CD14-positive monocyte (primary cell): ENCODE results near the gene SSBP4. TPM values are rescaled to one million over a fixed set of nuclear protein-coding genes. Genes with fewer than 3 reads are reported as not detected.

Experiments used
- DNase-seq, 3 donors: peaks; one replicate each; pipeline ENCODE4 v3.0.0-alpha.2; 2011 to 2022
- H2AFZ ChIP-seq: 2 replicates; pipeline ENCODE4 v1.6.0; 2012; ENCODE audit warnings: mild to moderate bottlenecking, low read depth, low read length, inconsistent platforms; ENCODE audit not compliant: insufficient read depth, poor library complexity, severe bottlenecking
- H3K27ac ChIP-seq, 2 donors: 1 replicate in 1 of 2; 2 replicates in 1 of 2; pipeline ENCODE4 v1.5.1; 2012 to 2013; ENCODE audit warnings: low read length in 2 of 2, control low read depth in 1 of 2, inconsistent platforms in 1 of 2, low read depth in 1 of 2, mild to moderate bottlenecking in 1 of 2
- H3K27me3 ChIP-seq, 2 donors: one replicate each; pipeline versions ENCODE4 v1.6.0 to v1.6.1; 2011 to 2013; ENCODE audit warnings: low read length in 2 of 2; ENCODE audit not compliant: control insufficient read depth in 2 of 2, insufficient read depth in 2 of 2
- H3K36me3 ChIP-seq, 2 donors: replicated peaks in 1 of 2; 1 replicate in 1 of 2; 2 replicates in 1 of 2; pipeline versions ENCODE4 v1.5.1 to v1.6.1; 2012 to 2013; ENCODE audit warnings: low read length in 2 of 2, control low read depth in 1 of 2, inconsistent platforms in 1 of 2, mild to moderate bottlenecking in 1 of 2; ENCODE audit not compliant: insufficient read depth in 2 of 2, control insufficient read depth in 1 of 2
- H3K4me1 ChIP-seq, 2 donors: 1 replicate in 1 of 2; 2 replicates in 1 of 2; pipeline versions ENCODE4 v1.5.1 to v1.6.1; 2012 to 2013; ENCODE audit warnings: low read length in 2 of 2, control low read depth in 1 of 2, inconsistent platforms in 1 of 2, mild to moderate bottlenecking in 1 of 2, moderate library complexity in 1 of 2; ENCODE audit not compliant: insufficient read depth in 2 of 2, control insufficient read depth in 1 of 2
- H3K4me2 ChIP-seq: replicated peaks from 2 replicates; pipeline ENCODE3; 2012; ENCODE audit warnings: low read length, moderate library complexity, mild to moderate bottlenecking; ENCODE audit not compliant: poor library complexity, severe bottlenecking; ENCODE audit errors: extremely low read depth
- H3K4me3 ChIP-seq, 3 experiments: fragments of 200-600 bp in 1 of 3; sonication (generic) in 1 of 3; replicated peaks in 1 of 3; 1 replicate in 2 of 3; 2 replicates in 1 of 3; pipeline ENCODE4 v1.5.1; 2011 to 2013; ENCODE audit warnings: low read length in 3 of 3, mild to moderate bottlenecking in 3 of 3, control low read depth in 2 of 3, low read depth in 2 of 3, inconsistent platforms in 1 of 3, moderate library complexity in 1 of 3
- H3K79me2 ChIP-seq: 2 replicates; pipeline ENCODE4 v1.6.0; 2012; ENCODE audit warnings: mild to moderate bottlenecking, control low read depth, inconsistent platforms, low read length, moderate library complexity; ENCODE audit not compliant: insufficient read depth
- H3K9ac ChIP-seq: 2 replicates; pipeline ENCODE4 v1.6.0; 2017; ENCODE audit warnings: low read length, mild to moderate bottlenecking; ENCODE audit not compliant: insufficient read depth, poor library complexity, severe bottlenecking
- H3K9me3 ChIP-seq, 2 donors: replicated peaks in 1 of 2; 1 replicate in 1 of 2; 2 replicates in 1 of 2; pipeline versions ENCODE4 v1.5.1 to v1.6.1; 2012 to 2013; ENCODE audit warnings: low read length in 2 of 2, control low read depth in 1 of 2; ENCODE audit not compliant: control insufficient read depth in 1 of 2, insufficient read depth in 1 of 2
- H4K20me1 ChIP-seq: 2 replicates; pipeline ENCODE4 v1.6.0; 2012; ENCODE audit warnings: mild to moderate bottlenecking, low read length, control low read depth, moderate library complexity; ENCODE audit not compliant: insufficient read depth
- H3K27ac Mint-ChIP-seq, 7 donors: one replicate each; pipeline ENCODE4 v1.8.0; 2020; ENCODE audit warnings: mild to moderate bottlenecking in 7 of 7, mixed read lengths in 7 of 7, moderate library complexity in 6 of 7, inconsistent platforms in 2 of 7
- H3K27me3 Mint-ChIP-seq, 3 donors: one replicate each; pipeline ENCODE4 v1.8.0; 2021 to 2022; ENCODE audit warnings: low read depth in 3 of 3, mild to moderate bottlenecking in 3 of 3, mixed read lengths in 3 of 3, moderate library complexity in 3 of 3, inconsistent platforms in 1 of 3
- H3K36me3 Mint-ChIP-seq, 2 donors: one replicate each; pipeline ENCODE4 v1.8.0; 2020; ENCODE audit warnings: mixed read lengths in 2 of 2, inconsistent platforms in 1 of 2, mild to moderate bottlenecking in 1 of 2
- H3K4me1 Mint-ChIP-seq: one replicate; pipeline ENCODE4 v1.8.0; 2020; ENCODE audit warnings: mild to moderate bottlenecking, mixed read lengths
- H3K4me3 Mint-ChIP-seq, 2 donors: one replicate each; pipeline ENCODE4 v1.8.0; 2020; ENCODE audit warnings: mild to moderate bottlenecking in 2 of 2, mixed read lengths in 2 of 2, moderate library complexity in 1 of 2
- H3K9me3 Mint-ChIP-seq, 7 donors: one replicate each; pipeline ENCODE4 v1.8.0; 2020 to 2022; ENCODE audit warnings: mixed read lengths in 7 of 7, mild to moderate bottlenecking in 6 of 7, moderate library complexity in 6 of 7, inconsistent platforms in 2 of 7
- CTCF ChIP-seq: fragments of 200-600 bp; IDR thresholded peaks from one replicate; pipeline ENCODE4 v1.8.0; 2022; ENCODE audit warnings: antibody characterized with exemption, mild to moderate bottlenecking
- WGBS: methylation state at CpG from one replicate; pipeline ENCODE4 v1.1.5; 2013; ENCODE audit warnings: missing lambda C conversion rate; ENCODE audit not compliant: insufficient coverage; 5-methylcytosine and 5-hydroxymethylcytosine counted together
- intact Hi-C, 2 donors: fragments of 100-400 bp; cut with micrococcal nuclease; formaldehyde crosslinking; loops; one replicate each; pipeline versions ENCODE4 v1.15.0 to v1.15.1; 2023
- polyA plus RNA-seq, 3 donors: library from polyadenylated mRNA; depleted of rRNA in 1 of 3; unstranded in 2 of 3; stranded (reverse) in 1 of 3; fragments of 300-500 nt in 2 of 3; fragments of >200 nt in 1 of 3; fragmentation: Illumina TruSeq in 2 of 3; gene quantifications; 1 replicate in 2 of 3; 2 replicates in 1 of 3; pipeline ENCODE4 v1.2.3, GENCODE V29; 2012 to 2021

The SSBP4 gene
- polyA plus RNA-seq, 3 donors: 38.5 to 74.5 (median 48.3) TPM

GRCh38 chr19:18473706-18474087 lies 54.5 kb downstream of the SSBP4 start:
- Mint-ChIP-seq H3K4me1 (peaks cover 52% of the 10 kb centered on the region), H3K27ac (peak overlapping the region in 2 of 7 donors; percentile 33 to 61), H3K9me3 (no peaks in the 10 kb centered on the region), H3K27me3 (peaks cover 0 to 3% (median 0%) of the 10 kb centered on the region in 3 donors), H3K36me3 (peaks cover 43 to 55% of the 10 kb centered on the region in 2 donors), H3K4me3 (no peak overlapping the region)
- Histone ChIP-seq H3K4me3 (no peak overlapping the region), H3K27me3 (no peaks in the 10 kb centered on the region), H3K36me3 (peaks cover 13 to 48% of the 10 kb centered on the region in 2 donors), H3K4me1 (peaks cover 36 to 58% of the 10 kb centered on the region in 2 donors), H3K4me2 (no peak overlapping the region), H4K20me1 (peaks cover 99% of the 10 kb centered on the region), H3K9ac (no peak overlapping the region), H3K9me3 (no peaks in the 10 kb centered on the region), H3K27ac (peak overlapping the region in 1 of 2 donors; percentile 16), H2AFZ (no peak overlapping the region), H3K79me2 (peaks cover 95% of the 10 kb centered on the region)
- 96% methylated on average over 8 of the region's 8 CpGs for WGBS
- TF ChIP-seq CTCF: no peak
- DNase-seq: no peak
- intact Hi-C loops: loop anchor here in 1 of 2 donors (5.0 kb wide), 1 partner anchor 34 kb away; no protein-coding TSS in a partner anchor

- intact Hi-C loops: loop anchor here in 1 of 2 donors (5.0 kb wide), 1 partner anchor 33 kb away; no protein-coding TSS in a partner anchor
- H3K27ac Mint-ChIP-seq: peak overlapping the region in 3 of 7 donors; percentile 28 to 48 (median 43)
- H3K27me3 ChIP-seq: no peaks in the 10 kb centered on the region
- H3K4me3 Mint-ChIP-seq: no peak overlapping the region
- H3K4me3 ChIP-seq: no peak overlapping the region
- H3K79me2 ChIP-seq: peaks cover 94% of the 10 kb centered on the region
- H3K36me3 ChIP-seq: peaks cover 13 to 45% of the 10 kb centered on the region in 2 donors
- peaks cover 41 to 50% of the 10 kb centered on the region in 2 donors for H3K36me3 Mint-ChIP-seq
- H3K27ac ChIP-seq: peak overlapping the region in 1 of 2 donors; percentile 16
- no peaks in the 10 kb centered on the region for H3K9me3 ChIP-seq
- H3K27me3 Mint-ChIP-seq: peaks cover 0 to 3% (median 0%) of the 10 kb centered on the region in 3 donors
- WGBS: 80% methylated on average over 9 of the region's 13 CpGs
- H2AFZ ChIP-seq: no peak overlapping the region
- H3K4me2 ChIP-seq: no peak overlapping the region
- no peaks in the 10 kb centered on the region for H3K9me3 Mint-ChIP-seq
- H3K9ac ChIP-seq: no peak overlapping the region
- H3K4me1 ChIP-seq: peaks cover 43 to 65% of the 10 kb centered on the region in 2 donors
- H4K20me1 ChIP-seq: peaks cover 92% of the 10 kb centered on the region
- no peak for TF ChIP-seq CTCF
- DNase-seq: no peak
- peaks cover 56% of the 10 kb centered on the region for H3K4me1 Mint-ChIP-seq
Observed at GRCh38 chr19:18474366-18474887, 55.2 kb downstream of the SSBP4 start.
